ENCODE results near the gene CYP26B1.
A peak's percentile ranks its signal among the peaks of the same experiment; 100 is the strongest.
"Not testable (repeated sequence)": the region's sequence is repeated elsewhere in the genome, so short reads cannot be mapped to it uniquely, and the experiment has no call there.

The CYP26B1 gene

DNA sequence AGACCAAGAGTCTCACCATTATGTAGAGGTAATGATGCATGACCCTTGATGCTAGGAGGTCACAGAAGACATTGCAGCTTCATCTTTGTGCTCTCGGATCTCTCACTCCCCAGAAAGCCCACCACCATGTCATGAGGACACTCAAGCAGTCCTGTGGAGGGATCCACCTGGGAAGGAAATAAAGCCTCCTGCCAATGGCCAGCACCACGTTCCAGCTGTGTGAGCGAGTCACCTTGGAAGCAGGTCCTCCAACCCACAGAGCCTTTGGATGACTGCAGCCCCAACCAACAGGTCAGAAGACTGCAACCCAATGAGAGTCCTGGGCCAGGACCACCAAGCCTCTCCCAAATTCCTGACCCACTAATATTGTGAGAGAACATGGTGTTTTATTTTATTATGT, 38.4 kb downstream of the CYP26B1 start:
- no peak for DNase-seq (ENCODE audit: low read depth)

DNA sequence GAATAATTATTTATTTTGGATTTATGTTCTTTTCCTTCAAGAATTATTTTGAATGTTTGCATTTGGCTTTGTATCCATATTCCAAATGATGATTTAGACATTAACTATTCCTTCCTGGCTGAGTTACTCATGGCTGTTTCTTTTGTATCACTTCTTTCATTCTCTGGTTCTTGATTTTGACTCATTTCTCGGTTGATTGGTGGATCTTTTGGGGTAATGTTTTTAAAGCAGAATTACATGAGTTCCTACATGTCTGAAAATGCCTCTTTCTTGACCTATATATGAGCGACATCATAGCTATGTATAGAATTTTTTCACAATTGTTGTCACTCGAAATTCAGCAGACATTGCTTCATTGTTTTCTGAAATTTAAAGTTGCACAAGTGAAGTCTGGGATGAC, 39.5 kb downstream of the CYP26B1 start:
- peak; percentile 50 for DNase-seq (ENCODE audit: low read depth)

DNA sequence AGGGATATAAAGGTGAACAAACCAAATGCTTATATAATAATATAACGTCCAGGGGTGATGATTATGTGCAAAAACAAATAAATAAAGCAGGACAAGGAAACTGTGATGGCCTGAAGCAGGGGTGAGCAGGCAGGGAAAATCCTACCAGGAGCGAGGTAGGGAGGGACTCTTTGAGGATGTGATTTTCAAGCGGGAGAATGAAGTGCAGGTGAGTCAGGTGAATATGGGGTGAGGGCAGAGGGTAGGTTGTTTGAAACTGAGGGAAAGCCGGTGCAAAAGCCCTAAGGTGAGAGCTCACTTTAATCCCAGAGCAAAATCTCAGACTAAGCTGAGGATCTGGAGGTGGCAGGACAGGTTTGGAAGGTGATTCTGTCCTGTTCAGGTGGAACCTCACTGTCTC, 40.7 kb downstream of the CYP26B1 start:
- no peak for DNase-seq (ENCODE audit: low read depth)

DNA sequence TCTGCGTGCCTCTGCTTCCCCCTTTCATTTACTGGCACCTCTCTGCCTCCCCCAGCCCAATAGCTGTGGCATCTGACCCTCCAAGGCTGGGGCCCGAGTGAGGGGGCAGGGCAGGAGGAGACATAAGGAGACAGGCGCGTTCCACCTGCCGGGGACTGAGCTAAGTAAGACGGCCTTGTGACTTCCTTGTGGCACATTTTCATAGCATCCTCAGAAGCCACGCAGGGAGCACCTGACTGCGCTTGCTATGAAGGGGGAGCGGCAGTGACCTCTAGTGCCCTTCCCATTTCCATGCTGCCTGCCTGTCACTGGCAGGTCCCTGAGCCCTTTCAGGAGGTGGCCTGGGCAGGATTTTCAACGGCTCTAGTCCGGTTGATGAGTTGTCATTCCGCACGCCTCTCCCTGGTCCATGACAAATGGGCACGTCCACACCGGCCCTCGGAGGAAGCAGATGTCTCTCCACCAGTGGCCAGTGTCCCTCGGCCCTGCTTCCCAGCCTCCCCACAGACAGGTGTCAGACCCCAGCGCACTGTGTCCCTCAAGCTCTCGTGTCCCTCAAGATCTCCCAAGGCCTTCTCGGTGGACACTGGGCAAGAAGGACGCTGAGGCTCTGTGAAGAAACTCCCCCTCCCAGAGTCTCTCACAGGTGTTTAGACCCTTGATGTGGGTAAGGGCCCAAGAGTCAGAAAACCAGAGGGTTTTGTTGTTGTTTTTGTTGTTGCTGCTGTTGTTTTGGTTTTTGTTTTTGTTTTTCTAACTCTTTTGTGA, 42.7 kb downstream of the CYP26B1 start:
- DNase-seq (ENCODE audit: low read depth), result no peak

- DNase-seq (ENCODE audit: low read depth), result no peak
Observed at GRCh38 chr2:72103690-72104089, 44.0 kb downstream of the CYP26B1 start.

DNA sequence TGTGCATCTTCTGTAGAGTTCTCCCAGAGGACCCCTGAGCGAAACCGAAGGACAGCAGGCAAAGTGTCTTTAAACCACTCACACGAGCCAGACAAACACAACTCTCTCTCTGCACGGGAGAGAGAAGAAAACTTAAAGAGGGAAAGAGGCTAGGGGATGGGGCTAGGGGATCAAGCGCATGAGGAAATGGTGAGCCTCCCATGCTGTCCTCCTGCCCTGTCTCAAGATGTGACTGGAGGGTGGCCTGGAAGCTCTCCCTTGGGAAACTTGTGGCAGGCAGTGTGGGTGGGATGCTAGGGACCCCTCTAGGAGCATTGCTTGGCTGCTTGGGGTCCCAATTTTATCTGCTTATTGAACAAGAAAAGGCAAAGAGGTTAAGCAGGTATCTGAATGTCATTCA, 44.5 kb downstream of the CYP26B1 start:
- no peak for DNase-seq (ENCODE audit: low read depth)

DNA sequence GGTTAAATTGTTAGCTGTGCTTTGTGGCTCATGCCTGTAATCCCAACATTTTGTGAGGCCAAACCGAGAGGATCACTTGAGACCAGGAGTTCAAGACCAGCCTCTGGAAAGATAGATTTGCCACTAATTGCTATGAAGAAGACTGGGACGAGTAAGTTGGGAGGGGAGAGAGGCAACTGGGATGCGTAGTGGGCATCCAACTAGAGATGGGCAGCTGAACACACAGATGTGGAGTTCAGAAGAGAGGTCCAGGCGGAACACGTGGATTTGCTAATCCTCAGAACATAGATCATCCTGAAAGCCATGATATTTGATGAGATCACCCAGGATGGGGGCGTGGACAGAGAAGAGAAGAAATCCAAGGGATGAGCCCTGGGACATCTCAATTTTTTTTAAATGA, 48.7 kb downstream of the CYP26B1 start:
- DNase-seq (ENCODE audit: low read depth), result no peak

GRCh38 chr2:72097276-72097675, 50.4 kb downstream of the CYP26B1 start:
- DNase-seq (ENCODE audit: low read depth), result no peak

GRCh38 chr2:72096181-72096580, 51.5 kb downstream of the CYP26B1 start:
- no peak for DNase-seq (ENCODE audit: low read depth)

DNA sequence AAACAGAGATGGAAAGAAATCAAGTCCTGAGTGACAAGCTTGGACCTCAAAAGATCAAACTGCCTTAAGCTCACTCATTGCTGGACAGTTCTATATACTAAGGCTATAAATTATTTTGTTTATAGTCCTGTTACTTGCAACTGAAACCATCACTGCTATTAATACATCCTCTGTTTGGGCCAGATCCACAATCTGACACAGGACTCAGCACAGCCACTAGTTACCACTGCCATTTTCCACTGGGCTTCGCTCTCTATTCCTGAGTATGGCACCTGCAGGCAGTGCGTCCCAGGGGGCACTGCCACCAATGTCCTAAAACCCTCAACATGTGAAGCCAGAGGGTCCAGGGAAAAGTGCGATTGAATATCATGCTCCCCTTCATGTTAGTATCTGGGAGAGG, 52.3 kb downstream of the CYP26B1 start:
- DNase-seq (ENCODE audit: low read depth), result no peak

GRCh38 chr2:72094701-72095100, 53.0 kb downstream of the CYP26B1 start:
- no peak for DNase-seq (ENCODE audit: low read depth)

GRCh38 chr2:72092111-72092510, 55.6 kb downstream of the CYP26B1 start:
- no peak for DNase-seq (ENCODE audit: low read depth)

- no peak for DNase-seq (ENCODE audit: low read depth)
Observed at GRCh38 chr2:72090781-72091482, 56.7 kb downstream of the CYP26B1 start.

- no peak for DNase-seq (ENCODE audit: low read depth)
Observed at GRCh38 chr2:72090271-72090720, 57.4 kb downstream of the CYP26B1 start.

DNA sequence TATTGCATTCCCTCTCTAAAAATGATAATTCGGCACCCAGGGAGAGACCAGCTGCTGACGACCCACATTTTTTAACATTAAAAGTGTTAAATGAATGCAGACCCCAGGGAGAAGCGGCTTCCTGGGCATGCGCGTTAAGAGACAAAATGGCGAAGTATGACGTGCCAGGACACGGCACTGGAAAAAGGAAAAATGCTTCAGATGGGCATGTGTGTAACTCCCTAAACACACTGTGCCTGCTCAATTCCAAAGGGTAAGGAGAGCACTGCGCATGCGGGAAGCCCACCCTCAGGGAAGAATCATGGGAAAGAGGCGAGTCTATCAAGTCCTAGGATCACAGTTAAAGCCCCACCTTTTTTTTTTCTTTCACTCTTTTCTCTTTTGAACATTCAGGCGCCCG, 58.1 kb downstream of the CYP26B1 start:
- DNase-seq (ENCODE audit: low read depth), result no peak

DNA sequence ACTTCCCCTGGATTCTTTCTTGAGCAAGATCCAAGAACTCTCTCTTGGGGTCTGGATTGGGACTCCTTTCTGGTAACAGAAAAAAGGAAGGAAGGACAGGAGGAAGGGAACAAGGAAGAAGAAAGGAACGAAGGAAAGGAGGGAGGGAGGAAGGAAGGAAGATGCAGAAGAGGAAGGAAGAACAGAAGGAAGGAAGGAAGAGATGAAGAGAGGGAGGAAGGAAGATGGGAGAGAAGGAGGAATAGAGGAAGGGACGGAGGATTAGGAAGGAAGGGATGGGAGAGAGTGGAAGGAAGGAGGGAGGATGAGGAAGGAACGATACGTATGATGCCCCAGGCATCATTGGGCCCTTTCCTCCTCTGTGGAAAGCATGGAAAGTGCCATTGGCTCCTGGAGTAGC, 58.6 kb downstream of the CYP26B1 start:
- DNase-seq (ENCODE audit: low read depth), result no peak

- DNase-seq (ENCODE audit: low read depth), result not testable (repeated sequence)
Observed at GRCh38 chr2:72086871-72087633, 60.6 kb downstream of the CYP26B1 start.

DNA sequence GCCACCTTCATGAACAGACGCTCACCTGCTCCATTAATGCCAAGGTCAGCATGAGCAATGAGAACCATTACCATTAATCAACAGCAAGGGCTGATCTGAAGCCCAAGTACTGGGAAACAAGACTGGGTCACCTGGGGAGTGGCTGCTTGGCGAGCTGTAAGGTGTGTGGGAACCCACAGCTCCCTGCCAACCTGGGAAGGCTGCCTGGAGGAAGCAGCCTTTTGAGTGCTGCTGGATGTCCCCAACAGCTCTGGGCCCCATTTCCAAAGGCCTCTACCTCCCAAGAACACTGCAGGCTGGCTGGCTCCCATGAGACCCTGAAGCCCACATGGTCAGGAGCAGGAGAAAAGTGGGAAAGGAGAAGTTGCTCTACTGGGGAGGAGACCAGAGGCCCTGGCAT, 62.1 kb downstream of the CYP26B1 start:
- no peak for DNase-seq (ENCODE audit: low read depth)

- no peak for DNase-seq (ENCODE audit: low read depth)
Observed at GRCh38 chr2:72085036-72085435, 62.6 kb downstream of the CYP26B1 start.

DNA sequence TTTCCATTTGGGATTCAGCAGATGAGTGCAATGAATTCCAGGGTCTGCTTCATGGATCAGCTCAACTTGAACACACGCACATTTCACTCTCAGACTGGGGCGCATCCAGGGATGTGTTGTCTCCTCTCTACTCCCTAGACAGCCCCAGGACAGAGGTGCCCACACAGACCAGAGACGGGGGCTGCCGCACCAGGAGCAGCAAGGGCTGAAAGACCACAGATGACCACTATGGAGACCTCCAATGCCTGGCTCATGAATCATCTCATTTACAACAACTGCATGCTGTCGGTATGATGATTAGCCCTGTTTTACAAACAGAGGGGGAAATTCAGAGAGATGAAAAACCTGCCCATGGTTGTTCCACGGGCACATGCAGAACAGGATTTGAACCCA, 63.1 kb downstream of the CYP26B1 start:
- DNase-seq (ENCODE audit: low read depth), result no peak

- DNase-seq (ENCODE audit: low read depth), result no peak
Observed at GRCh38 chr2:72083751-72084583, 63.7 kb downstream of the CYP26B1 start.

DNA sequence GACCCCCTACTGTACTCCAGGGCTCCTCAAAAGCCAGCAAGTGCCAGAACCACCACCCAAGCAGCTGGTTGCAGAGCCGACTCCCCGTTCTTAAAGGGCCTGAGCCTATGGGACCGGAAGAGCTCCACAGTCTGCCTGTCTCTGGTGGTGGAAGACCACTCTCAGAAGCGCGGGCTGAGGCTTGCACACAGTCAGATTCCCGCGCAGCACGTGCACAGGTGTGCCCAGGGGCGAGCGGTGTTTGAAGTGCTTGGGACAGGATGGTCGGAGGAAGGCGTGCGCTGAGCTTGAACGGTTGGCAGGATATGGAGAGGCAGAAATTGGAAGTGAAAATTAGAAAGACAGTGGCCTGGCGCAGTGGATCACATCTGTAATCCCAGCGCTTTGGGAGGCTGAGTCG, 64.8 kb downstream of the CYP26B1 start:
- no peak for DNase-seq (ENCODE audit: low read depth)

Measured in HS-5 (cell line).